ENCODE results near the gene SLC7A4. TPM values are rescaled to one million over a fixed set of nuclear protein-coding genes. Genes with fewer than 3 reads are reported as not detected.

Gene SLC7A4
- total RNA-seq, 4 donors from 2014 or later, result 2.5 to 11.7 (median 4.5) TPM

DNA sequence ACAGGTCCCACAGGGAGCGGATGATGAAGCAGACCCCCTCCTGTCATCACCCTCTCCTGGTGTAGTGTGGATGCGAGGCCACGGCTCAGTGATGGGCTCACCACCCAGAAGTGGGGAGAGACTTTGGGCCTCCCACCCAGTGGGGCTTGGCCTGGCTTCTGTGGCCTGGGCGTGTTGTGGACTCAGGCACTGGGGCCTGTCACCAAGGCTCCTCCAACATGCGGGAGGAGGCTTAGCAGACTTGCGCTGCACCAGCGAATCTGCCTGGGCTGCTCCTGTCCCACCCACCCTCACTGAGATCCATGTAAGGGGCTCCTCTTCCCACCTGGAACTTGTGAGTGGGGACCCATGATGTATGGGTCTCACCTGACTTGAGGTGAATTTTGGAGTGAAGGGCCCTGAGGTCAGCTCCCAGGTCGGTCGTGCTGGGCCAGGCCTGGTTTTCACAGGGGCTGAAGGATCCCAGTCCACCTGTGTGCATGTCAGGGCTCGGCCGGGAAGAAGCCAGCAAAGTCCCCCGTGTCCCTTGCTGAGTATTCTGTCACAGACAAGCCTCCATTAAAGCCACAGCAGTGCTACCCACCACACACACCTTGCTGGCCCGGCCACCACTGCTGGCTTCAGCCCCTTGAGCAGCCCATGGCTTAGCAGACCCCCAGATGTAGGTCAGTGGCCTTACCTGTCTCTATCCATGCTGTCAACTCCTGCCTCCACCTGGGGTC lies 34.7 kb downstream of the SLC7A4 start:
- H3K4me1 ChIP-seq, result peaks cover 15 to 34% (median 18%) of the 10 kb centered on the region in 3 donors
- no peaks in the 10 kb centered on the region for H3K27me3 ChIP-seq
- intact Hi-C loops (cut with DNase I), result no loop called here
- TF ChIP-seq POLR2A (IDR thresholded peaks at IDR 0.05), result no peak
- TF ChIP-seq, protein P1, sequence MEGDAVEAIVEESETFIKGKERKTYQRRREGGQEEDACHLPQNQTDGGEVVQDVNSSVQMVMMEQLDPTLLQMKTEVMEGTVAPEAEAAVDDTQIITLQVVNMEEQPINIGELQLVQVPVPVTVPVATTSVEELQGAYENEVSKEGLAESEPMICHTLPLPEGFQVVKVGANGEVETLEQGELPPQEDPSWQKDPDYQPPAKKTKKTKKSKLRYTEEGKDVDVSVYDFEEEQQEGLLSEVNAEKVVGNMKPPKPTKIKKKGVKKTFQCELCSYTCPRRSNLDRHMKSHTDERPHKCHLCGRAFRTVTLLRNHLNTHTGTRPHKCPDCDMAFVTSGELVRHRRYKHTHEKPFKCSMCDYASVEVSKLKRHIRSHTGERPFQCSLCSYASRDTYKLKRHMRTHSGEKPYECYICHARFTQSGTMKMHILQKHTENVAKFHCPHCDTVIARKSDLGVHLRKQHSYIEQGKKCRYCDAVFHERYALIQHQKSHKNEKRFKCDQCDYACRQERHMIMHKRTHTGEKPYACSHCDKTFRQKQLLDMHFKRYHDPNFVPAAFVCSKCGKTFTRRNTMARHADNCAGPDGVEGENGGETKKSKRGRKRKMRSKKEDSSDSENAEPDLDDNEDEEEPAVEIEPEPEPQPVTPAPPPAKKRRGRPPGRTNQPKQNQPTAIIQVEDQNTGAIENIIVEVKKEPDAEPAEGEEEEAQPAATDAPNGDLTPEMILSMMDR (IDR thresholded peaks at IDR 0.05), result no peak
- H3K9me3 ChIP-seq, result no peaks in the 10 kb centered on the region
- no peak overlapping the region for H3K4me3 ChIP-seq
- peaks cover 25 to 79% (median 34%) of the 10 kb centered on the region in 3 donors for H3K36me3 ChIP-seq
- H3K27ac ChIP-seq, result no peak overlapping the region
- DNase-seq, result no peak
- WGBS, 2 donors, result 74 to 100% methylated on average over 1 to 6 of the region's 13 CpGs

GRCh38 chr22:20996598-20997535 lies 35.5 kb downstream of the SLC7A4 start:
- TF ChIP-seq POLR2A (IDR thresholded peaks at IDR 0.05), result no peak
- TF ChIP-seq, protein P1 (IDR thresholded peaks at IDR 0.05), result no peak
- Histone ChIP-seq H3K27me3 (no peaks in the 10 kb centered on the region), H3K9me3 (no peaks in the 10 kb centered on the region), H3K27ac (no peak overlapping the region), H3K36me3 (peaks cover 25 to 87% (median 43%) of the 10 kb centered on the region in 3 donors), H3K4me3 (no peak overlapping the region), H3K4me1 (peaks cover 15 to 33% (median 18%) of the 10 kb centered on the region in 3 donors)
- WGBS, 2 donors, result 80 to 94% methylated on average over 5 to 13 of the region's 27 CpGs
- DNase-seq, result no peak
- intact Hi-C loops (cut with DNase I), result no loop called here

DNA sequence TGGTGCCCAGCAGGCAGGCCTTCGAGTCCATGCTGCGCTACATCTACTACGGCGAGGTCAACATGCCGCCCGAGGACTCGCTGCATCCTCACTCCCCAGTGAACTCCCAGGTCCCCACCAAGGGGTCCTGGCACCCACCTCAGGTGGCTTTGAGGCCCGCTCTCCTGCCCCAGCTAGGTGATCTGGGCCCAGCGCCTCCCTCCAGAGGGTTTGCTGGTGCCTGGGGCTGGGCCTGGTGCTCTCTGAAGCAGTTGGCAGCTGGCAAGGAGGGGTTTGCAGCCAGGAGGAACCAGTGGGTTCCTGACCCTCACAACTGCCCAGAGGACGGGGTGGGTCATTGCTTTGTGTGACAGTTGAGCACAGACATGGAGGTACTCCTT lies 36.3 kb downstream of the SLC7A4 start:
- peaks cover 25 to 95% (median 47%) of the 10 kb centered on the region in 3 donors for H3K36me3 ChIP-seq
- no peaks in the 10 kb centered on the region for H3K27me3 ChIP-seq
- H3K4me1 ChIP-seq, result peaks cover 11 to 28% (median 17%) of the 10 kb centered on the region in 3 donors
- DNase-seq, result no peak
- TF ChIP-seq, protein P1 (IDR thresholded peaks at IDR 0.05), result no peak
- TF ChIP-seq POLR2A (IDR thresholded peaks at IDR 0.05), result no peak
- no peaks in the 10 kb centered on the region for H3K9me3 ChIP-seq
- intact Hi-C loops (cut with DNase I), result no loop called here
- WGBS, 2 donors, result 83% methylated on average over 1 of the region's 10 CpGs; no CpG with 5 or more reads in 1 of the 2 donors
- no peak overlapping the region for H3K4me3 ChIP-seq
- H3K27ac ChIP-seq, result no peak overlapping the region

GRCh38 chr22:20995329-20996030 lies 36.9 kb downstream of the SLC7A4 start:
- no peak for TF ChIP-seq POLR2A (IDR thresholded peaks at IDR 0.05)
- TF ChIP-seq, protein P1 (IDR thresholded peaks at IDR 0.05), result no peak
- peaks cover 25 to 100% (median 47%) of the 10 kb centered on the region in 3 donors for H3K36me3 ChIP-seq

More at GRCh38 chr22:20995329-20996030, 36.9 kb downstream of the SLC7A4 start:
- Histone ChIP-seq H3K4me3 (no peak overlapping the region), H3K27ac (no peak overlapping the region), H3K27me3 (no peaks in the 10 kb centered on the region), H3K4me1 (peaks cover 5 to 23% (median 11%) of the 10 kb centered on the region in 3 donors), H3K9me3 (no peaks in the 10 kb centered on the region)
- no peak for DNase-seq
- intact Hi-C loops (cut with DNase I), result no loop called here
- WGBS, 2 donors, result 88 to 97% methylated on average over 6 to 11 of the region's 23 CpGs

Data from esophagus squamous epithelium (tissue), 5 donors.